ENCODE measurements around the gene ZDHHC14. TPM values are rescaled to one million over a fixed set of nuclear protein-coding genes. Genes with fewer than 3 reads are reported as not detected.

The ZDHHC14 gene
- total and polyA plus RNA-seq, 4 donors, result 4.3 to 18.3 (median 8.9) TPM

GRCh38 chr6:157683707-157684106 is 302.7 kb downstream of the ZDHHC14 start:
- Histone ChIP-seq H3K27me3 (ENCODE audit: control insufficient read depth in 3 of 3, insufficient read depth in 3 of 3, low read length in 2 of 3) (peaks cover 0 to 5% (median 0%) of the 10 kb centered on the region in 3 donors), H3K4me3 (no peak overlapping the region), H3K27ac (ENCODE audit: low read depth in 1 of 2, low read length in 1 of 2) (no peak overlapping the region), H3K4me1 (ENCODE audit: control insufficient read depth in 5 of 5, insufficient read depth in 5 of 5, low read length in 5 of 5) (peaks cover 0 to 25% (median 0%) of the 10 kb centered on the region in 5 donors), H3K9me3 (ENCODE audit: control insufficient read depth in 4 of 4, insufficient read depth in 3 of 4, low read length in 3 of 4) (no peaks in the 10 kb centered on the region), H3K36me3 (ENCODE audit: control insufficient read depth in 4 of 4, insufficient read depth in 4 of 4, low read length in 4 of 4) (no peaks in the 10 kb centered on the region), H3K9ac (ENCODE audit: insufficient read depth in 1 of 2, low read length in 2 of 2) (no peak overlapping the region)
- 93 to 94% methylated on average over 8 of the region's 8 CpGs for WGBS, 2 donors
- no peak for TF ChIP-seq CTCF (IDR thresholded peaks at IDR 0.05; ENCODE audit: control extremely low read depth, extremely low read depth)
- DNase-seq (no peak), ATAC-seq (ENCODE audit: insufficient read depth, low FRiP score) (no peak)

- DNase-seq (no peak), ATAC-seq (ENCODE audit: insufficient read depth, low FRiP score) (no peak)
- H3K4me1 ChIP-seq (ENCODE audit: control insufficient read depth in 5 of 5, insufficient read depth in 5 of 5, low read length in 5 of 5), result peaks cover 0 to 28% (median 0%) of the 10 kb centered on the region in 5 donors
- H3K27me3 ChIP-seq (ENCODE audit: control insufficient read depth in 3 of 3, insufficient read depth in 3 of 3, low read length in 2 of 3), result peaks cover 0 to 5% (median 0%) of the 10 kb centered on the region in 3 donors
- no peak overlapping the region for H3K4me3 ChIP-seq
- H3K9me3 ChIP-seq (ENCODE audit: control insufficient read depth in 4 of 4, insufficient read depth in 3 of 4, low read length in 3 of 4), result no peaks in the 10 kb centered on the region
- TF ChIP-seq CTCF (IDR thresholded peaks at IDR 0.05; ENCODE audit: control extremely low read depth, extremely low read depth), result no peak
- WGBS, 2 donors, result 84 to 89% methylated on average over 12 of the region's 12 CpGs
- no peak overlapping the region for H3K27ac ChIP-seq (ENCODE audit: low read depth in 1 of 2, low read length in 1 of 2)
- no peak overlapping the region for H3K9ac ChIP-seq (ENCODE audit: insufficient read depth in 1 of 2, low read length in 2 of 2)
- H3K36me3 ChIP-seq (ENCODE audit: control insufficient read depth in 4 of 4, insufficient read depth in 4 of 4, low read length in 4 of 4), result no peaks in the 10 kb centered on the region
Observed at GRCh38 chr6:157684620-157685299, 303.8 kb downstream of the ZDHHC14 start.

GRCh38 chr6:157685596-157686280 is 304.7 kb downstream of the ZDHHC14 start:
- Histone ChIP-seq H3K4me1 (ENCODE audit: control insufficient read depth in 5 of 5, insufficient read depth in 5 of 5, low read length in 5 of 5) (peaks cover 0 to 26% (median 0%) of the 10 kb centered on the region in 5 donors), H3K9me3 (ENCODE audit: control insufficient read depth in 4 of 4, insufficient read depth in 3 of 4, low read length in 3 of 4) (no peaks in the 10 kb centered on the region), H3K27me3 (ENCODE audit: control insufficient read depth in 3 of 3, insufficient read depth in 3 of 3, low read length in 2 of 3) (no peaks in the 10 kb centered on the region), H3K27ac (ENCODE audit: low read depth in 1 of 2, low read length in 1 of 2) (no peak overlapping the region), H3K4me3 (no peak overlapping the region), H3K9ac (ENCODE audit: insufficient read depth in 1 of 2, low read length in 2 of 2) (no peak overlapping the region), H3K36me3 (ENCODE audit: control insufficient read depth in 4 of 4, insufficient read depth in 4 of 4, low read length in 4 of 4) (no peaks in the 10 kb centered on the region)
- DNase-seq (no peak), ATAC-seq (ENCODE audit: insufficient read depth, low FRiP score) (no peak)
- TF ChIP-seq CTCF (IDR thresholded peaks at IDR 0.05; ENCODE audit: control extremely low read depth, extremely low read depth), result no peak
- WGBS, 2 donors, result 95% methylated on average over 10 of the region's 10 CpGs

Measured in lung (tissue), 12 donors.